Measurements from ENCODE around the gene KCNQ1. TPM values are rescaled to one million over a fixed set of nuclear protein-coding genes. Genes with fewer than 3 reads are reported as not detected.

KCNQ1 gene
- total RNA-seq, 1 donor from 2014 or later, result 52.9 TPM

DNA sequence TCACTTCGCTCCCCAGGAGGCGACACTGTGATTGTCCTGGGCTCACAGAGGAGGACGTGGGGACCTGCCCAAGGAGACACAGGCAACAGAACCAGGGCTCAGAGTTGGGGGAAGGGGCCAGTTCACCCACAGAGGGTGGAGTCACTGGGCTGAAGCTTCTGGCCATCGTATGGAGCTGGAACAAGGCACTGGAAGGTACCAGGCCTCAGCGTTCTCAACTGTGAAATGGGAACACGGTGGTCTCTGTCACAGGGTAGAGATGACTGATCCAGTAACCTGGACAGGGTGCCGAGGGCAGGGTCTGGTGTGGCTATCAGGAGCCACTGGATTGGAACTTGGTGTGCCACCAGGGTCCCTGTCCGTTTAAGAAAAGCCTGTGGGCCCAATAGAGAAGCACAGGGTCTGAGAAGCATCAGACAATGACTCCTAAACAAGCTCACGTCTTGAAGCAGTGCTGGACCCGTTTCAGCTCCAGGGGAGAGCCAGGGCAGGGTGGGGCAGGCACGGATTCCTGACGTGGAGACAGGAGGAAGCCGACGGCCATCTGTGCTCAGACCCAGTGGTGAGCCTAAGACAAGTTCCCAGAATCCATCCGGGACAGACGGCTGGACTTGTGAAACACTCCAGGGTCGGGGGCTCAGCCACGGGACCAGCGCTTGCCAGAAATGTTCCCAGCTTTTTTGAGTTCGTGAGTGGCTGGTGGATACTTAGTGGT lies 280.0 kb downstream of the KCNQ1 start:
- Histone ChIP-seq H3K27ac (peak overlapping the region; percentile 36), H3K4me3 (no peak overlapping the region), H3K4me1 (no peaks in the 10 kb centered on the region), H3K9me3 (no peaks in the 10 kb centered on the region), H3K36me3 (no peaks in the 10 kb centered on the region), H3K27me3 (no peaks in the 10 kb centered on the region)
- no peak for ATAC-seq
- TF ChIP-seq, protein P1, sequence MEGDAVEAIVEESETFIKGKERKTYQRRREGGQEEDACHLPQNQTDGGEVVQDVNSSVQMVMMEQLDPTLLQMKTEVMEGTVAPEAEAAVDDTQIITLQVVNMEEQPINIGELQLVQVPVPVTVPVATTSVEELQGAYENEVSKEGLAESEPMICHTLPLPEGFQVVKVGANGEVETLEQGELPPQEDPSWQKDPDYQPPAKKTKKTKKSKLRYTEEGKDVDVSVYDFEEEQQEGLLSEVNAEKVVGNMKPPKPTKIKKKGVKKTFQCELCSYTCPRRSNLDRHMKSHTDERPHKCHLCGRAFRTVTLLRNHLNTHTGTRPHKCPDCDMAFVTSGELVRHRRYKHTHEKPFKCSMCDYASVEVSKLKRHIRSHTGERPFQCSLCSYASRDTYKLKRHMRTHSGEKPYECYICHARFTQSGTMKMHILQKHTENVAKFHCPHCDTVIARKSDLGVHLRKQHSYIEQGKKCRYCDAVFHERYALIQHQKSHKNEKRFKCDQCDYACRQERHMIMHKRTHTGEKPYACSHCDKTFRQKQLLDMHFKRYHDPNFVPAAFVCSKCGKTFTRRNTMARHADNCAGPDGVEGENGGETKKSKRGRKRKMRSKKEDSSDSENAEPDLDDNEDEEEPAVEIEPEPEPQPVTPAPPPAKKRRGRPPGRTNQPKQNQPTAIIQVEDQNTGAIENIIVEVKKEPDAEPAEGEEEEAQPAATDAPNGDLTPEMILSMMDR (IDR thresholded peaks at IDR 0.05), result no peak
- no peak for DNase-seq
- intact Hi-C loops (cut with DNase I), result no loop called here

DNA sequence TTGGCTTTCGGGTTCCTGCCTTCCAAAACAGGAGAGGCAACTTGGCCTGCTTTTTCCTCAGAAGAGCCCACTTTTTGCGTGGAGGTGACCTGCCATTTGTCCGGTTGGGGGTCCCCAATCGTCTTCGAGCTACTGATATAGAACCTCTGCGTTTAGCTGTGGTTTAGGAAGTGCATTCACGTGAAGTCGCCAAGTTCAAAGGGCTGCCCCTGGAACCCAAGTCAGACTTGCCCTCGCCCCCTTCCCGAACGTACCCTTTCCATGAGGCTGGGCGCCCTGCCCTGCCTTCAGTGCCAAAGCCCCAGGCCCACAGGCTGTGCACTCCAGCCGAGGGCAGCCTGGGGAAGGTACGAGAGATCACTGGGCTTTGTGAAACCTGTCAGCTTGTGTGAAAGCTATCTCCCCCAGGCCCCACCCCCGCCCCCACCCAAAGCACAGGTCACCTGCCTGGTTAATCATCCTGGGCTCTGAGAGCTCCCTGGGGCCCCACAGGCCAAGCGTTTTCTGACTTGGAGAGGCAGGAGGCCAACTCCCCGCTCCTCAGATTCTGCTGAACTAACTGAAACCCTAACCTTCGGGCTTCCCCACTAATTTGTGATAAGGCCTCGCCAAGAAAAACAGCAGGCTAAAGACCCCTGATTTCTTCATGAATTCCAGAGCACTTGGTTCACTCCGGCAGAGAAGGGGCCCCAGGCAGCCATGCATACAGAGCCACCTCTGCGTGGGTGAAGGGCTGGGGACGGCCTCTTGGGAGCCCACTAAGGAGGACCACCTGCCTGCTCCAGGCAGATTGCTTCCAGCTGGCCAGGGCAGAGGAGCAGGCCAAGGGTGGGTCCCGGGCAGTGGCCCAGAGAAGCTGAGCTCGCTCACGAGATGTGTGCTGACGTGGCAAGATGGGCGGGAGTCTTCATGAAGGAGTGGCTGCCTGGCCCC lies 280.8 kb downstream of the KCNQ1 start:
- Histone ChIP-seq H3K9me3 (no peaks in the 10 kb centered on the region), H3K4me3 (no peak overlapping the region), H3K4me1 (no peaks in the 10 kb centered on the region), H3K27me3 (no peaks in the 10 kb centered on the region), H3K27ac (peak overlapping the region; percentile 36), H3K36me3 (no peaks in the 10 kb centered on the region)
- DNase-seq, result no peak
- intact Hi-C loops (cut with DNase I), result no loop called here
- TF ChIP-seq, protein P1 (IDR thresholded peaks at IDR 0.05), result no peak
- peak; percentile 18 for ATAC-seq

DNA sequence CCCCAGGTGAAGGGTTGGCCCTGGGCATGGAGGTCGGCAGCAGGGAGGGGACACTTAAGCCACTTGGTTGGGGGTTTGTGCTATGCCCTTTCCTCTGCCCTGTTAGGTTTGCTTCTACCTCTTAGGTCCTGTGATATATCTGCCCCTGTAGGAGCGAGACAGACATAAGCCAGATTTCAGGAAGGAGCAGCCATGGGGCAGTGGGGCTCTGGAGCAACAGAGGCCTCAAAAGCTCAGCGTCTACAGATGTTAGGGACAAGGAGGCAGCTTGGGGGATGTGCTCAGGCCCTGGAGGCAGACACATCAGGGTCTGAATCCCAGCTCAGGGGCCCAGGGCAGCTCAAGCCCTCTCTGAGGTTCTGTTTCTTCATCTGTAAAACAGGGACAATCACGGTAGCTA lies 282.2 kb downstream of the KCNQ1 start:
- Histone ChIP-seq H3K27ac (no peak overlapping the region), H3K27me3 (no peaks in the 10 kb centered on the region), H3K4me1 (no peaks in the 10 kb centered on the region), H3K4me3 (no peak overlapping the region), H3K9me3 (no peaks in the 10 kb centered on the region), H3K36me3 (no peaks in the 10 kb centered on the region)
- TF ChIP-seq, protein P1 (IDR thresholded peaks at IDR 0.05), result no peak
- ATAC-seq (no peak), DNase-seq (no peak)
- intact Hi-C loops (cut with DNase I), result no loop called here

GRCh38 chr11:2728128-2728662 lies 283.4 kb downstream of the KCNQ1 start:
- Histone ChIP-seq H3K4me3 (no peak overlapping the region), H3K9me3 (no peaks in the 10 kb centered on the region), H3K36me3 (no peaks in the 10 kb centered on the region), H3K27ac (no peak overlapping the region), H3K4me1 (no peaks in the 10 kb centered on the region), H3K27me3 (no peaks in the 10 kb centered on the region)
- DNase-seq (no peak), ATAC-seq (no peak)
- TF ChIP-seq, protein P1 (IDR thresholded peaks at IDR 0.05), result no peak
- intact Hi-C loops (cut with DNase I), result no loop called here

- Histone ChIP-seq H3K4me3 (no peak overlapping the region), H3K9me3 (no peaks in the 10 kb centered on the region), H3K36me3 (no peaks in the 10 kb centered on the region), H3K27ac (no peak overlapping the region), H3K4me1 (no peaks in the 10 kb centered on the region), H3K27me3 (no peaks in the 10 kb centered on the region)
- intact Hi-C loops (cut with DNase I), result no loop called here
- DNase-seq, result no peak
- no peak for ATAC-seq
- TF ChIP-seq, protein P1 (IDR thresholded peaks at IDR 0.05), result no peak
Observed at GRCh38 chr11:2728663-2729332, 284.0 kb downstream of the KCNQ1 start.

Data from upper lobe of right lung (tissue), 1 donor.